ENCODE data around the gene KPNA3. TPM values are rescaled to one million over a fixed set of nuclear protein-coding genes. Genes with fewer than 3 reads are reported as not detected.

Gene KPNA3
- total RNA-seq, 4 donors from 2014 or later, result 47.9 to 66.4 (median 55.4) TPM

DNA sequence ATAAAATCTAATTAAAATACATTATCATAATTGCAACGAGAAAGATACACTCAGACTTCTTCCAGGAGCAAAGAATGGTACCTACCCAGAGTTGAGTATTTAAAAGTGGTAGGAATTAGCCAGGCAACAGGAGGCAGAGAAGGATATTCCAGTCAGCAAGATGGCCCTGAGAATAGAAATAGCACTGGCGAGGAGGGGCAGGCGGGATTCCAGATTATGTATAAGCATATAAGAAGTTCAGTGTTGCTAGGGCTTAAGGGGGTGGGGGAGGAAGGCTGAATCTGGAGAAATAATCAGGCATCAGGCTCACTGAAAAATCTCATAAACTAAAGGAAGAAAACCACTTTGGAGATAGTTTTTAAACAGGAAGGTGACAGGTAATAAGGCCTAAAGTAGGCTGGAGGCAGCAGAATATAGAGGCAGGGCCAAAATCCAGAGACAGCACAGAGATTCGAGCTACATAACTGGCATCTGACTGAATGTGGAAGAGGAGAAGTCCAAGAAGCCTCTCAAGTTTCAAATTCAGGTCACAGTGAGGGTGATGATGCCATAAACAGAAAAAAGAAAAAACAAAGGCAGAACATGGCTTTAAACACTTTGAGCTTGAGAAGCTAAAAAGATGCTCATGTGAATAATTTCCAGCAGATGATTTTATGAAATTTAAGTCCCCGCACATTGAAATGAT is 7.5 kb downstream of the KPNA3 start:
- intact Hi-C loops (cut with DNase I), result no loop called here
- WGBS, result 88% methylated on average over 5 of the region's 5 CpGs
- DNase-seq (ENCODE audit: extremely low spot score), result no peak
- Histone ChIP-seq H3K27ac (replicated peaks in 1 of 4) (no peak overlapping the region), H3K36me3 (no peaks in the 10 kb centered on the region), H3K27me3 (no peaks in the 10 kb centered on the region), H3K9me3 (no peaks in the 10 kb centered on the region), H3K4me3 (no peak overlapping the region), H3K4me1 (peaks cover 32 to 72% (median 58%) of the 10 kb centered on the region in 4 donors)
- no peak for TF ChIP-seq POLR2AphosphoS5 (IDR thresholded peaks at IDR 0.05)
- no peak for TF ChIP-seq POLR2A (IDR thresholded peaks at IDR 0.05; ENCODE audit: low read depth)
- TF ChIP-seq EP300 (IDR thresholded peaks at IDR 0.05), result no peak
- TF ChIP-seq, protein P1, sequence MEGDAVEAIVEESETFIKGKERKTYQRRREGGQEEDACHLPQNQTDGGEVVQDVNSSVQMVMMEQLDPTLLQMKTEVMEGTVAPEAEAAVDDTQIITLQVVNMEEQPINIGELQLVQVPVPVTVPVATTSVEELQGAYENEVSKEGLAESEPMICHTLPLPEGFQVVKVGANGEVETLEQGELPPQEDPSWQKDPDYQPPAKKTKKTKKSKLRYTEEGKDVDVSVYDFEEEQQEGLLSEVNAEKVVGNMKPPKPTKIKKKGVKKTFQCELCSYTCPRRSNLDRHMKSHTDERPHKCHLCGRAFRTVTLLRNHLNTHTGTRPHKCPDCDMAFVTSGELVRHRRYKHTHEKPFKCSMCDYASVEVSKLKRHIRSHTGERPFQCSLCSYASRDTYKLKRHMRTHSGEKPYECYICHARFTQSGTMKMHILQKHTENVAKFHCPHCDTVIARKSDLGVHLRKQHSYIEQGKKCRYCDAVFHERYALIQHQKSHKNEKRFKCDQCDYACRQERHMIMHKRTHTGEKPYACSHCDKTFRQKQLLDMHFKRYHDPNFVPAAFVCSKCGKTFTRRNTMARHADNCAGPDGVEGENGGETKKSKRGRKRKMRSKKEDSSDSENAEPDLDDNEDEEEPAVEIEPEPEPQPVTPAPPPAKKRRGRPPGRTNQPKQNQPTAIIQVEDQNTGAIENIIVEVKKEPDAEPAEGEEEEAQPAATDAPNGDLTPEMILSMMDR (IDR thresholded peaks at IDR 0.05), result no peak

DNA sequence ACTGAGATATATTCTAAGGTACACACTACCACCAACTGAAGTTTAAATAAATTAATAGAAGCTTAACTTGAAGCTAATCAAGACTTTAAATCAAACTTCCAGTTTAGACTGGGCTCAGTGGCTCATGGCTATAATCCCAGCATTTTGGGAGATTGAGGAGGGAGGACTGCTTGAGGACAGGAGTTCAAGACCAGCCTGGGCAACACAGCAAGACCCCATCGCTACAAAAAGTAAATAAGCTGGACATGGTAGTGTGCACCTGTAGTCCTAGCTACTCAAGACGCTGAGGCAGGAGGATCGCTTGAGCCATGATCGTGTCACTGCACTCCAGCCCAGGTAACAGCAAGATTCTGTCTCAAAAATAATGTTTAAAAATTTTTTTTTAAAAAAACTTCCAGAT is 8.6 kb downstream of the KPNA3 start:
- no peak for TF ChIP-seq EP300 (IDR thresholded peaks at IDR 0.05)
- DNase-seq (ENCODE audit: extremely low spot score), result no peak
- H3K27ac ChIP-seq (replicated peaks in 1 of 4), result no peak overlapping the region
- H3K9me3 ChIP-seq, result no peaks in the 10 kb centered on the region
- H3K4me1 ChIP-seq, result peaks cover 30 to 70% (median 47%) of the 10 kb centered on the region in 4 donors
- no peak overlapping the region for H3K4me3 ChIP-seq
- no peaks in the 10 kb centered on the region for H3K36me3 ChIP-seq
- 97% methylated on average over 4 of the region's 4 CpGs for WGBS
- H3K27me3 ChIP-seq, result no peaks in the 10 kb centered on the region
- intact Hi-C loops (cut with DNase I), result no loop called here

DNA sequence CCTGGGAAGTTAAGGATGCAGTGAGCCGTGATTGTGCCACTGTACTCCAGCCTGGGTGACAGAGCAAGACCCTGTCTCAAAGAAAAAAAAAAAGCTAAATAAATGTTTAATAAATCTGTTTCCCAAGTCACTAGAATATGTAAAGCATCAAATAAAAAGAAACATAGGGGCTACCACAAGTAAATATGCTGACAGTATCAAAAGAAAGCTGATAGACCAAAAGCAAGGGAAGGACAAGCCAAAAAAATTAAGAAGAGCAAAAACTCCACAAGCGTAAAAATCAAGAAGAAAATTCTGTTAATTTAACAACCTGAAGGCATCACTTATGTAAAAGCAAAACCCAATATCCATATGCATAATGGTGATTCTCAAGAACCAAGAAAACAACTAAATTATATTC is 9.7 kb downstream of the KPNA3 start:
- WGBS, result 87% methylated on average over 2 of the region's 2 CpGs
- no peaks in the 10 kb centered on the region for H3K27me3 ChIP-seq
- H3K27ac ChIP-seq (replicated peaks in 1 of 4), result no peak overlapping the region
- TF ChIP-seq POLR2A (IDR thresholded peaks at IDR 0.05; ENCODE audit: low read depth), result no peak
- TF ChIP-seq EP300 (IDR thresholded peaks at IDR 0.05), result no peak
- TF ChIP-seq, protein P1 (IDR thresholded peaks at IDR 0.05), result no peak
- TF ChIP-seq POLR2AphosphoS5 (IDR thresholded peaks at IDR 0.05), result no peak
- no peaks in the 10 kb centered on the region for H3K9me3 ChIP-seq
- H3K4me1 ChIP-seq, result peaks cover 27 to 71% (median 42%) of the 10 kb centered on the region in 4 donors
- DNase-seq (ENCODE audit: extremely low spot score), result no peak
- H3K4me3 ChIP-seq, result no peak overlapping the region
- intact Hi-C loops (cut with DNase I), result no loop called here
- H3K36me3 ChIP-seq, result no peaks in the 10 kb centered on the region

DNA sequence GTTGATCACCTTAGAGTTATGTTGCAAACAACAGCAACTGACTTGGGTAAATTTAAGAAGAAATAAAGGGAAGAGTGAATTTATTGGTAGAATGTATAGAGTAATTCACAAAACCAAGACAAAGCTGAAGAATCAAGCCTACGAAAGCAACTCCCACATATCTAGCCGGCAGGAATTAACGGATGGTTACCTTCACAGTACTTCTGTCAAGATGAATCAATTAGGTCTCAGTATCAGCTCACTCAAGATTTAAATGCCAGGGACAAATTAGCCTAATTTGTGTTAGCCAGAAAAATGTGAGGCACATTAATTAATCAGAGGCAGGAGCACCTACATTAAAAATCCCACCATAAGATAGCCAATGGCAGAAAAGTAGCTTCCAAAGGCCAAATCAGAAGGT is 10.7 kb downstream of the KPNA3 start:
- no peaks in the 10 kb centered on the region for H3K9me3 ChIP-seq
- intact Hi-C loops (cut with DNase I), result no loop called here
- 96% methylated on average over 3 of the region's 3 CpGs for WGBS

DNA sequence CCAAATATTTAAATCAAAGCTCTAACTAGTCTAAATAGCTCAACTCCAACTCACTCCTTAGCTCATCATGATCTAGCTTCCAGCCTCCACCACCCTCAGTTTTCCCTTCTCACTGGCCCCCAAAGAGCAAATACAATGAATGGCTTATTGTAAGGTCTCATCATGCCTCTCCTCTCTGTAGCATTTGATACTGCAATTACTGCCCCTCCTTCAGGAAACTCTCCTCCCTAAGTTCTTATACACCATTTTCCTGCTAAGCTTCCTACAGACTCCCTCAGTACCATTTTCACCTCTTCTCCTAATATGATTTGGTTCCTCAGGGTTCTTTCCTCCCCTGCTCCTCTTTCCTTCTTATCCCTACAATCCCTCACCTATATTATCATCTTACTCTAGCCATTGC is 12.8 kb downstream of the KPNA3 start:
- H3K36me3 ChIP-seq, result no peaks in the 10 kb centered on the region
- no peak overlapping the region for H3K4me3 ChIP-seq
- no peak overlapping the region for H3K27ac ChIP-seq (replicated peaks in 1 of 4)
- peaks cover 22 to 71% (median 44%) of the 10 kb centered on the region in 4 donors for H3K4me1 ChIP-seq
- DNase-seq (ENCODE audit: extremely low spot score), result no peak
- no peaks in the 10 kb centered on the region for H3K27me3 ChIP-seq
- intact Hi-C loops (cut with DNase I), result no loop called here
- H3K9me3 ChIP-seq, result no peaks in the 10 kb centered on the region
- TF ChIP-seq POLR2AphosphoS5 (IDR thresholded peaks at IDR 0.05), result no peak

More for the DNA sequence above, 10.7 kb downstream of the KPNA3 start:
- H3K36me3 ChIP-seq, result no peaks in the 10 kb centered on the region
- TF ChIP-seq, protein P1 (IDR thresholded peaks at IDR 0.05), result no peak
- no peak for TF ChIP-seq POLR2A (IDR thresholded peaks at IDR 0.05; ENCODE audit: low read depth)
- TF ChIP-seq EP300 (IDR thresholded peaks at IDR 0.05), result no peak
- TF ChIP-seq POLR2AphosphoS5 (IDR thresholded peaks at IDR 0.05), result no peak
- H3K4me3 ChIP-seq, result no peak overlapping the region
- peaks cover 27 to 71% (median 49%) of the 10 kb centered on the region in 4 donors for H3K4me1 ChIP-seq
- no peak for DNase-seq (ENCODE audit: extremely low spot score)
- H3K27ac ChIP-seq (replicated peaks in 1 of 4), result no peak overlapping the region
- H3K27me3 ChIP-seq, result no peaks in the 10 kb centered on the region

Data from esophagus muscularis mucosa (tissue), 4 donors.